Lower leg skin (tissue), 3 donors: ENCODE measurements around the gene GPATCH2L.

Source experiments
- POLR2A ChIP-seq, 2 donors: fragments of 450-650 bp; IDR thresholded peaks; one replicate each; pipeline ENCODE4 v1.6.1; 2016 to 2017; ENCODE audit warnings: antibody characterized with exemption in 2 of 2, mild to moderate bottlenecking in 1 of 2, moderate library complexity in 1 of 2
- TF ChIP-seq, protein P1 (sequence below), 3 donors: fragments of 450-650 bp; IDR thresholded peaks; one replicate each; pipeline ENCODE4 v1.5.1; 2016; ENCODE audit warnings: antibody characterized with exemption in 3 of 3, mild to moderate bottlenecking in 3 of 3, moderate library complexity in 2 of 3

DNA sequence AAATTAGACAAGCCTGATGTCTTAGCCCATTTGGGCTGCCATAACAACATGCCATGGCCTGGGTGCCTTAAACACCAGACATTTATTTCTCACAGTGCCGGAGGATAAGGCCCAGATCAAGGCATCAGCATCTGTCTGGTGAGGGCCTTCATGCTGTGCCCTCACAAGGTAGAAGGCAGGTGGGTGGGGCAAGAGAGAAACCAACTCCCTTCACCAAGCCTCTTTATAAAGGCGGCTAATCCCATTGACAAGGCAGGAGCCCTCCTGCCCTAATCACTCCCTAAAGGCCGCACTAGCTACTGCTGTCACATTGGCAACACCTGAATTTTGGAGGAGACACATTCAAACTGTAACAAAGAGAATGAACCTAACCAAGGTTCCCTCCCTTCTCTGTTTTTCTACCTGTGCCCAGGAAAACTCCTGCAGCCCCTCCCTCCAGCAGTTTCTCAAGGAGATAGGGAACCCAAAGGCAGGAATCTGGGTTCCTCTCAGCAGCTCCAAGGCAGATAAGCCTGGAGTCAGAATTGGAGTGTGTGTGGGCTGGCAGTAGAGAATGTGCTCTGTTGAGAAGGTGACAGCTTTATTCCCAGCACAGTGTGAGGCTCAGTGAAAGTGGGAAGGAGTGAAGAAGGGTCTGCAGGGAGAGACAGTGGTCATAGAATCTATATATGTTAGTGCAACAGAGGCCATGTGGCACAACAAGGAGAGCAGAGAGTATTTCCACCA, 21.7 kb upstream of the GPATCH2L start:
- TF ChIP-seq, protein P1, sequence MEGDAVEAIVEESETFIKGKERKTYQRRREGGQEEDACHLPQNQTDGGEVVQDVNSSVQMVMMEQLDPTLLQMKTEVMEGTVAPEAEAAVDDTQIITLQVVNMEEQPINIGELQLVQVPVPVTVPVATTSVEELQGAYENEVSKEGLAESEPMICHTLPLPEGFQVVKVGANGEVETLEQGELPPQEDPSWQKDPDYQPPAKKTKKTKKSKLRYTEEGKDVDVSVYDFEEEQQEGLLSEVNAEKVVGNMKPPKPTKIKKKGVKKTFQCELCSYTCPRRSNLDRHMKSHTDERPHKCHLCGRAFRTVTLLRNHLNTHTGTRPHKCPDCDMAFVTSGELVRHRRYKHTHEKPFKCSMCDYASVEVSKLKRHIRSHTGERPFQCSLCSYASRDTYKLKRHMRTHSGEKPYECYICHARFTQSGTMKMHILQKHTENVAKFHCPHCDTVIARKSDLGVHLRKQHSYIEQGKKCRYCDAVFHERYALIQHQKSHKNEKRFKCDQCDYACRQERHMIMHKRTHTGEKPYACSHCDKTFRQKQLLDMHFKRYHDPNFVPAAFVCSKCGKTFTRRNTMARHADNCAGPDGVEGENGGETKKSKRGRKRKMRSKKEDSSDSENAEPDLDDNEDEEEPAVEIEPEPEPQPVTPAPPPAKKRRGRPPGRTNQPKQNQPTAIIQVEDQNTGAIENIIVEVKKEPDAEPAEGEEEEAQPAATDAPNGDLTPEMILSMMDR (IDR thresholded peaks at IDR 0.05), result no peak
- no peak for TF ChIP-seq POLR2A (IDR thresholded peaks at IDR 0.05)
